Heart right ventricle (tissue), 16 donors: Measurements from ENCODE around the gene CDC73. TPM values are rescaled to one million over a fixed set of nuclear protein-coding genes. Genes with fewer than 3 reads are reported as not detected.
A peak's percentile ranks its signal among the peaks of the same experiment; 100 is the strongest.

ENCODE experiments used
- ATAC-seq, 8 donors: fragments of 200-7000 bp; cut with Tn5 transposase; one replicate each; pipeline ENCODE4 v1.9.1; 2020; ENCODE audit warnings: mild to moderate bottlenecking in 8 of 8, moderate library complexity in 8 of 8, moderate number of reproducible peaks in 1 of 8
- DNase-seq, 2 donors: peaks; one replicate each; pipeline ENCODE4 v3.0.0-alpha.2; 2020
- H3K27ac ChIP-seq, 10 donors: fragments of 200-600 bp; sonication (generic) in 2 of 10; one replicate each; pipeline versions ENCODE4 v1.5.0 to v1.8.0; 2020 to 2022; ENCODE audit warnings: mild to moderate bottlenecking in 3 of 10
- H3K27me3 ChIP-seq, 7 donors: fragments of 200-600 bp; one replicate each; pipeline ENCODE4 v1.8.0; 2021 to 2022; ENCODE audit warnings: mild to moderate bottlenecking in 2 of 7
- H3K36me3 ChIP-seq, 9 donors: fragments of 200-600 bp; sonication (generic) in 1 of 9; one replicate each; pipeline versions ENCODE4 v1.5.0 to v1.8.0; 2020 to 2022; ENCODE audit warnings: mild to moderate bottlenecking in 2 of 9
- H3K4me1 ChIP-seq, 9 donors: fragments of 200-600 bp; sonication (generic) in 1 of 9; one replicate each; pipeline versions ENCODE4 v1.5.0 to v1.8.0; 2020 to 2022; ENCODE audit warnings: mild to moderate bottlenecking in 4 of 9
- H3K4me3 ChIP-seq, 10 donors: fragments of 200-600 bp; sonication (generic) in 2 of 10; one replicate each; pipeline versions ENCODE4 v1.5.0 to v1.8.0; 2020 to 2022; ENCODE audit warnings: mild to moderate bottlenecking in 7 of 10, moderate library complexity in 2 of 10
- H3K9me3 ChIP-seq, 11 donors: fragments of 200-600 bp in 10 of 11; sonication (generic) in 2 of 11; one replicate each; pipeline versions ENCODE4 v1.5.0 to v1.8.0; 2013 to 2022; ENCODE audit warnings: mild to moderate bottlenecking in 2 of 11, control low read depth in 1 of 11, moderate library complexity in 1 of 11
- CTCF ChIP-seq, 9 donors: fragments of 200-600 bp; sonication (generic) in 2 of 9; IDR thresholded peaks; one replicate each; pipeline versions ENCODE4 v1.5.0 to v1.8.0; 2021 to 2022; ENCODE audit warnings: antibody characterized with exemption in 9 of 9, mild to moderate bottlenecking in 5 of 9, moderate library complexity in 1 of 9
- WGBS, 2 donors: extraction: QIAGEN DNeasy Blood & Tissue Kit; methylation state at CpG; one replicate each; pipeline ENCODE4 v1.1.7; 2013; ENCODE audit warnings: inconsistent platforms in 1 of 2; 5-methylcytosine and 5-hydroxymethylcytosine counted together
- intact Hi-C, 10 donors: fragments of 100-400 bp; cut with DNase I; formaldehyde crosslinking; loops; one replicate each; pipeline versions ENCODE4 v1.11.1 to v1.14.2; 2022
- polyA plus RNA-seq, 2 donors: library from polyadenylated mRNA; stranded (reverse); fragments of 200-250 nt; gene quantifications; one replicate each; pipeline ENCODE4 v1.2.3, GENCODE V29; 2013
- total RNA-seq, 10 donors: library from RNA; stranded (reverse); fragmentation: NEBNext Ultra II Directional in 3 of 10; extraction: Animal tissue kit (Norgen Biotek cat#: 25700) in 3 of 10; gene quantifications; one replicate each; pipeline versions ENCODE4 v1.2.1 to v1.2.4, GENCODE V29; 2021 to 2023
- donor health status: Arrhythmogenic right ventricular cardiomyopathy.
- donor health status: ischemic (EF 13 %, LVEDD 7.1; RV severe dilation, severe dysfunction).
- donor health status: healthy with polysubstance abuse.
- donor health status: DM: no; HTN: yes; CAD: no.
- donor health status: DM: no; HTN: no; CAD: no.
- donor health status: ischemic (EF 25% LVEDD 6.9; RV normal size, moderate dysfunction).
- donor health status: ischemic (EF 25% LVEDD 5.7; RV mildly dilated, moderate dysfunction).
- donor health status: healthy.
- donor health status: DM: yes; HTN: yes; CAD: no.
- donor health status: Ischemic cardiomyopathy.
- donor health status: ischemic (EF 35%, LVEDD 5.7; RV mildly dilated, moderate dysfunction).
- donor health status: nonischemic (EF 11% LVEDD 7.7; RV severe dilation, severe dysfunction).
- donor health status: DM: yes; HTN: yes; CAD: no.
- donor health status: PGD.
- donor health status: ischemic (EF 29% LVEDD 5.4; RV normal size, mild dysfunction).
- donor health status: nonischemic (EF 23%, LVEDD 6.1; RV moderate dilation, normal function).

The CDC73 gene
- total and polyA plus RNA-seq, 12 donors: 9.2 to 70.2 (median 54.2) TPM

- ATAC-seq (no peak), DNase-seq (no peak)
- Histone ChIP-seq H3K9me3 (no peaks in the 10 kb centered on the region), H3K36me3 (peaks cover 0 to 95% (median 25%) of the 10 kb centered on the region in 9 donors), H3K27me3 (no peaks in the 10 kb centered on the region), H3K4me3 (no peak overlapping the region), H3K4me1 (peaks cover 0 to 8% (median 0%) of the 10 kb centered on the region in 9 donors), H3K27ac (no peak overlapping the region)
- intact Hi-C loops: no loop called here
- WGBS, 2 donors: 52 to 55% methylated on average over 2 of the region's 2 CpGs
- TF ChIP-seq CTCF (IDR thresholded peaks at IDR 0.05): no peak
Observed at GRCh38 chr1:193142409-193142808, 20.6 kb downstream of the CDC73 start.

GRCh38 chr1:193143285-193143684, 21.5 kb downstream of the CDC73 start:
- no peaks in the 10 kb centered on the region for H3K27me3 ChIP-seq
- no peak overlapping the region for H3K27ac ChIP-seq
- ATAC-seq (no peak), DNase-seq (no peak)
- intact Hi-C loops: no loop called here
- peaks cover 0 to 96% (median 24%) of the 10 kb centered on the region in 9 donors for H3K36me3 ChIP-seq
- H3K9me3 ChIP-seq: no peaks in the 10 kb centered on the region
- TF ChIP-seq CTCF (IDR thresholded peaks at IDR 0.05): peak in 6 of 9 donors; percentile 23 to 56 (median 46)
- H3K4me3 ChIP-seq: no peak overlapping the region
- WGBS, 2 donors: 79 to 93% methylated on average over 1 of the region's 1 CpG
- peaks cover 0 to 8% (median 0%) of the 10 kb centered on the region in 9 donors for H3K4me1 ChIP-seq

- Histone ChIP-seq H3K27me3 (no peaks in the 10 kb centered on the region), H3K4me1 (peaks cover 0 to 8% (median 0%) of the 10 kb centered on the region in 9 donors), H3K9me3 (no peaks in the 10 kb centered on the region), H3K4me3 (no peak overlapping the region), H3K36me3 (peaks cover 0 to 96% (median 27%) of the 10 kb centered on the region in 9 donors), H3K27ac (no peak overlapping the region)
- 78 to 80% methylated on average over 5 of the region's 5 CpGs for WGBS, 2 donors
- intact Hi-C loops: no loop called here
- ATAC-seq (no peak), DNase-seq (no peak)
- no peak for TF ChIP-seq CTCF (IDR thresholded peaks at IDR 0.05)
Observed at GRCh38 chr1:193144361-193144938, 22.6 kb downstream of the CDC73 start.

- Histone ChIP-seq H3K27me3 (no peaks in the 10 kb centered on the region), H3K27ac (no peak overlapping the region), H3K9me3 (no peaks in the 10 kb centered on the region), H3K4me3 (no peak overlapping the region), H3K4me1 (peaks cover 0 to 8% (median 0%) of the 10 kb centered on the region in 9 donors), H3K36me3 (peaks cover 0 to 96% (median 29%) of the 10 kb centered on the region in 9 donors)
- DNase-seq (no peak), ATAC-seq (no peak)
- intact Hi-C loops: no loop called here
- no peak for TF ChIP-seq CTCF (IDR thresholded peaks at IDR 0.05)
- WGBS, 2 donors: 93 to 98% methylated on average over 1 of the region's 1 CpG
Observed at GRCh38 chr1:193144999-193145398, 23.2 kb downstream of the CDC73 start.
